Measurements from ENCODE around the gene PLD3.

The PLD3 gene

DNA sequence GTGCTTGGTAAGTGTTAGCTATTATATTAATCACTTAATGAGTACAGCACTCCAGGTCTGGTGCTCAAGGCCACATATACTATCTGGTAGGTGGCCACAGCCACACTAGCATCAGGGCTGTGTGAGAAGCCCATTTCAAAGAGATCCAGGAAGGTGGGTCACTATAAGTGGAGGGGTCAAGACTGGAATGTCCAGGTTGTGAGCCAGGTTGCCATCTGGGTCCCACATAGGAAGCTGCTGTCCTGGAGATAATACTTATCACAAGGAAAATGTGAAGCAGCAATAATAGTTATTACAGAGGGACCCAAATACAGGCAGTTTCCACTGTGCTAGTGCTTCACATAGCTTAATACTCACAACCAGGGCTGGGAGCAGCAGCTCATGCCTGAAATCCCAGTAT, 13.4 kb upstream of the PLD3 start:
- no peak for DNase-seq

DNA sequence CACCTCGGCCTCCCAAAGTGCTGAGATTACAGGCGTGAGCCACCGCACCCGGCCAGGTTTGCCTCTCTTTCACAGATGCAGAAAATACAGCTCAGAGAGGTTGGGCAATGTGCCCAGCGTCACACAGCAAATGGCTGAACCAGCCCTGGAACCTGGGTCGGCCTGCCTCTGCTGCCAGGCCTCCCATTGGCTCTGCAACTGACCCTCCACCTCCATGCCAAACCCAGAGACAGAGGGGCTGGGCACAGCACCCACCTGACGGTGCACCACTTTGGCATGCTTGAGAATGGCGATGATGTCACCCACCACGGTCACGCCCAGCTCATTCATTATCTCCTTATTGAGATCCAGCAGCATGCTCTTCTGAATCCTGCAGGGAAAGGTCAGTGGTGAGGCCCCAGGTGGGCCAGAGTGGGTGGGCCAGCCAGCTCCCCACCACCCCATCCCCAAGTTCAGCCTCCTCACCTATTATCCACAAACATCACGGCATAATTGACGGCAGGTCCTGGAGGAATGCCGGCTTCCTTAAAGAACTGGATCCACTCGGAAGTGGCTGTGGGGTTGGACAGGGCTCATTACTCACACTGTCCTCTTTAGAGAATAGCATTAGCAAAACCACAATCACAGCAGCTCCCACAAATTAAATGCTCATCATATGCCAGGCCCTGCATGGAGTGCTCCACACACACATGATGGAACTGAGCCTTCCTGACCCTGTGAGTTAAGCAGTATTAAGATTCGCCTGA, 12.5 kb upstream of the PLD3 start:
- no peak for DNase-seq

DNA sequence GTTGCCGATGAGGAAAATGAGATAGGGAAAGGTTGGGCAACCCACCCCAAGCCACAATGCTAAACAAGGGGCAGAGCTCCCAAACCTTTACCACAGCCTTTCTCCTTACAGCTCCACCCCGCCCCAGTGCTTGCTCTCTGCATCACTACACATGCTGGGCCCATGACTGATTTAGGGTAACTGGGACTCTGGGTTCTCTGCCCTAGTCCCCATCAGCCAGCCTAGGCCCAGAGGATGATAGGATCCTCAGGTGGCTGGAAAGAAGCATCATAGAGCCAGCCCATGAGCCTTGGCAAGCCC, 11.9 kb upstream of the PLD3 start:
- no peak for DNase-seq

DNA sequence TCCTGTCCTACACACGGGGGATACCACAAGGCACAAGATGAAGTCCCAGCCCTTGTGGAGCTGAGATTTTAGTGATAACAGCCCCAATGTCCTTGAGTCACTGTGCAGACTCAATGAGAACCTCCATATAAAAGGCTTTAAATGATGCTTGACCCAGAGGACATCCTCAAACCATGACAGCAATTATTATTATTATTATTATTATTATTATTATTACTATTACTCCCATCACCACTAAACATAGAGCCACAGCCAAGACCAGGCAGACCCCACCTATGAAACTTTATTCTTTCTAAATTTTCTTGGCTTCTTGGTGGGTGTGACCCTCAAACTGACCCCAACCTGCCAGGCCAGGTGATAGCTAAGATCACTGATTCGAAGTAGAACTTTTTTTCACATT, 11.4 kb upstream of the PLD3 start:
- DNase-seq, result no peak

DNA sequence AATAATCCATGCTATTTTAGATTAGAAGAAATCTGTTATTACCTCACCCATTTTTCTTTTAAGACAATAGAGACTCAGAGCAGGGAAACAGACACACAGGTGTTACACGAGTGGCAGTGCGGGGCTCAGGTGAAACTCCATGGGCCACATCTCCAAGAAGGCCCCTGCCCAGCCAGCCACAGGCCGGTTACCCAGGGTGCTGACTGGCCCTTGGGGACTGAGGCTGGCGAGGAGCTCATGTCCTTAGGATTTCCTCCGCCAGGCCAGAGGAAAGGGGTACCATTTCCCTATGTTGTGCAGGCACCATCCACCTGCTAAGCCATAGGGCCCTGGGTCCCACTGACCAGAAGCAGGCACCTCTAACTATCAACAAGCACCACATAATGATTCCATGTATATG, 10.9 kb upstream of the PLD3 start:
- no peak for DNase-seq

DNA sequence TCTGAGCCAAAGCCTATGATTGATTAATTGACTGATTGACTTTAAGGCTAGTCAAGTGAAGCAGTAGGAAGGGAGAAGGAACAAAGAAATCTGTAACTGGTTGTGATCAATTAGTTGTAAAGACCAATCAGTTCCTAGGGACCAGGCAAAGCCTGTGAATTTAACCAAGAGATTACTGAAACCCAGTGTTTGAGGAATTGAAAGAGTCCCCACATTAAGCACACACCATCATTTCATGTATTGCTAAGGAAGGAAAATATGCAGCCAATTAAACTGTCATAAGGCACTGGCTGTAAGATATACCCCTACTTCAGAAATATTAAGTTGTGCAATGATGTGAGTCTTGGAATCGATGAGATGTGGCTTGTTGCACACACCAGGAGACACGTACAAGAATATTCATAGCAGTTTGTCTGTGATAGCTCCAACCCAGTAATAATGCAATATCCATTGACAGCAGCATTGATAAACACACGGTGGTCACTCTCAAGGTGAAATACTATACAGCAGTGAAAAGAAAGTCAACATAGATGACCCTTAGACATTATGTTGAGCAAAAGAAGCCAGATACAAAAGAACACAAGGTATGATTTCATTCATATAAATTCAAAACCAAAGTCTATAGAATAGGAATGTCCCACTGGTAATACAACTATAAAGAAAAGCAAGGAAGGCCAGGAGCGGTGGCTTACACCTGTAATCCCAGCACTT, 9.3 kb upstream of the PLD3 start:
- DNase-seq, result no peak

DNA sequence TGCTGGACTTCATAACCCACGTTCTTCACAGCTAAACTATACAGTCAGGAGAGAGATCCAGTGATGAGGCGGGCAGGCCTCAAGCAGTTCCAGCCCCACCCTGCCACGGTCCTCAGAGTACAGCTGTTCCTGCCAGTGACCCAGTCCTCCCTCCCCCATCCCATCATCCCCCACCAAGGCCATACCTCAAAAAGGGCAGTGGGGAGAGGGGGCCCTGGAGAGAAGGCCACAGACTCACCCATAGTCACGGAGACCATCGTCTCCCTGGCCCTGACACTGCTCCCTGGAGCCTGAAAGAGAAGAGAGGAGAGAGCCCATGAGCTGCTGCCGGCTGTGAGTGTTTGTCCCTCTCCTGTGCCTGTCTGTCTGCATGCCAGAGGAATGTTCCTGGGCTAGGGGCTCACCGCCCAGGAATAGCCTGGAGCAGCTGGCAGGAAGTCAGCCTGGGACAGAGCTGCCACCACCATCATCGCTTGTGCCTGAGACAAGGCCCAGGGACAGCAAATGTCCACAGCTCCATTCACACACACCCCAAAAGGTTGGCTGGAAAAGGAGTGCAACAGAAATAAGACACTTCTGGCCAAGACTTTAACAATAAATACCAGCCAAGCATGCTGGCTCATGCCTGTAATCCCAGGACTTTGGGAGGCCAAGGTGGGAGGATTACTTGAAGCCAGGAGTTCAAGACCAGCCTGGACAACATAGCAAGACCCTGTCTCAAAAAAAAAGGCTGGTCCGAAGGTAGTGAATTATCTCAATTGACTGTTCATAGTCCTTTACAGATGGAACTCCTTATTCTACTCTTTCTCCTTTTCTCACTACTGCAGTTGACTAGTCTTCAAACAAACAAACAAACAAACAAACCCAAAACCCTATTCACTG, 6.7 kb upstream of the PLD3 start:
- no peak for DNase-seq

DNA sequence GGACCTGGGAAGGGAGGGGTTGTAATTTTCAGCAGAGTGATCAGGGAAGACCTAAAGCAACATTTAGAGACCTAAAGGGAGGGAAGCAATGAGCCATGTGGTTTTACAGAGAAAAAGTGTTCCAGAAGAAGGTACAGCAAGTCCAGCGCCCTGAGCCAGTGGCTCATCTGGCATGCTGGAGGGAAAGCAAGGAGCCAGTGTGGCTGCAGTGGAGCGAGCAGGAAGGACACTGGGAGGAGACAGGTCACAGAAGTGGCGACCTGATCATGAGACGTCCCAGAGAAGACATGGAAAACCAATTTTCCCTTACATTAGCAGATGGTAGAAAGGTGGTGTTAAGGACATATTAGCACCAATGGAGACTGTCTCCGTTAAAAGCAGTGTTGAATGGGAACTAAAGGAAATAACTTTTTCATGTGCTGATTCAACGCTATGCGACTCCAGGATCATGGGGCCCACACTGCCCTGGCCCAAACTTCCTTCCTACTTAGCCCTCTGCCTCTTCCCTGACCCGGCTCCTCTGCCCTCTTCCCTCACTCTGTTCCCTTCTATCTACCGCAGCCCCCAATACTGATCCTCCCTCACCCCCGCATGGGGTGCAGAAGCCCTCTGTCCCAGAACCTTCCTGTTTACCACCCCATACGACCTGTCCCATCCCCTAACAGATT, 5.7 kb upstream of the PLD3 start:
- DNase-seq, result no peak

DNA sequence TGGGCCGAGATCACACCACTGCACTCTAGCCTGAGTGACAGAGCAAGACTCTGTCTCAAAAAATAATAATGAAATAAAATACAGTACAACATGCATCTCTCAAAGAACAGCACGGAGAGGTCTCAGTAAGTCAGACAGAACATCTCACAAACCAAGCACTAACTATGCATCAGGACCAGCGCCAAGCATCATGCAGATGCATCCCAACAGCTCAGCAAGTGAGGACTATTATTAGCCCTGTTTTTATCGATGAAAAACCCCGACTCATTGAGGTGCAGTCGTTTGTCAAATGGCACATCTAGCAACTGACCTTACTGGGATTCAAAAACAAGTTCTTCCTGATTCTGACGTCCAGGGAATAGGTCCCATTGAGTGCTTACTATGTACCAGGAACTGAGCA, 4.1 kb upstream of the PLD3 start:
- DNase-seq, result no peak

DNA sequence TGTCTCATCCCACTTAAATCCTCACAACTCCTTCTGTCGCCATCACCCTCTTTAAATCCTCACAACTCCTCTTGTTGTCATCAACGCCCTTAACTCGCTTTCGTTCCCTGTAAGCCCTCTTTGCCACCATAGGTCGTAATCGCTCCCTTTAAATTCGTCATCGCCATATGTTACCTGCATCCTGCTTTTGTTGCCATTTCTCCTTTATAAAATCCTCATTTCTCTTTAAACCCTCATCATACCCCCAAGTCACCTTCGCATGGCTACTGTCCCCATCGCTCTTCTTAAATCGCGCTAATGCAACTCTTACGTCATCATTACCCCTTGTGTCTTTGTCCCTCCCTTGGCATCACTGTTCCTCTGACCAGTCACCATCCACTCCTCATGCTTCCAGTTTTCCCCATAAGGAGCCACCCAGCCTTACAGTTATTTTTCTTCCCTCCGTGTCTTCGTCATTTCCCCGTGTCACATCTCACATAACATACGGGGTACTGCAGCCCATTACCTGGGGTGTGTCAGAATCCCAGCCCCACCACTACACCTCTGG, 539 bp downstream of the PLD3 start:
- no peak for DNase-seq

DNA sequence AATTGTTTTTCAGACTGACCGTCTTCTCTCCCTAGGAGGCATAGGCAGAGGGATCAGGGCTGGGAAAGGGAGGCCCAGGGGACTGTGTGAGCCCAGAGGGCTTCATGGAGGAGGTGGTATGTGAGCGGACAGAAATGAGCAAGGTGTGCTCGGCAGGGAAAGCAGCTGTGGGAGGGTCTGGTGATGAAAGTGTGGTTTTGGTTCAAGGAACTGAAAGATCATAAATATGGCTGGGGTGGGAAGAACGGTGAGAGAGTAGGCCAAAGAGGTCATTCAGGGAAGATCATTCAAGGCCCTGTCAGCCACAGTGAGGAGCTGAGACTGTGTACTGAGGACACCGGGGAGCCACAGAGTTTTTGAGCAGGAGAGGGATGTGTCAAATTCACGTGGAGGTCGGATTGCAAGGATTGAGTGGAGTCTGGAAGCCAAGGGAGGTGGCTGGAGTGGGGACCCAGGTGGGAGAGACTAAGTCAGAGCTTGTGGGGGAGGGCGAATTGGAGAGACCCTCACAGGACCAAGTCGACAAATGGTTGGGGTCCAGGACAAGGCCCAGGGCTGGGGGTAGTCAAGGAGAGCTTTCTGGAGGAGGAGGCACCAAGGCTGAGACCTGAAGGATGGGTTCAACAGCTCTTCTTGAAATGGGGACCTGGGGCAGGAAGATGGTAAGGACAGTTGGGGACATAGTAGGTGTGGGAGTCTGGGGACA, 7.6 kb downstream of the PLD3 start:
- no peak for DNase-seq

DNA sequence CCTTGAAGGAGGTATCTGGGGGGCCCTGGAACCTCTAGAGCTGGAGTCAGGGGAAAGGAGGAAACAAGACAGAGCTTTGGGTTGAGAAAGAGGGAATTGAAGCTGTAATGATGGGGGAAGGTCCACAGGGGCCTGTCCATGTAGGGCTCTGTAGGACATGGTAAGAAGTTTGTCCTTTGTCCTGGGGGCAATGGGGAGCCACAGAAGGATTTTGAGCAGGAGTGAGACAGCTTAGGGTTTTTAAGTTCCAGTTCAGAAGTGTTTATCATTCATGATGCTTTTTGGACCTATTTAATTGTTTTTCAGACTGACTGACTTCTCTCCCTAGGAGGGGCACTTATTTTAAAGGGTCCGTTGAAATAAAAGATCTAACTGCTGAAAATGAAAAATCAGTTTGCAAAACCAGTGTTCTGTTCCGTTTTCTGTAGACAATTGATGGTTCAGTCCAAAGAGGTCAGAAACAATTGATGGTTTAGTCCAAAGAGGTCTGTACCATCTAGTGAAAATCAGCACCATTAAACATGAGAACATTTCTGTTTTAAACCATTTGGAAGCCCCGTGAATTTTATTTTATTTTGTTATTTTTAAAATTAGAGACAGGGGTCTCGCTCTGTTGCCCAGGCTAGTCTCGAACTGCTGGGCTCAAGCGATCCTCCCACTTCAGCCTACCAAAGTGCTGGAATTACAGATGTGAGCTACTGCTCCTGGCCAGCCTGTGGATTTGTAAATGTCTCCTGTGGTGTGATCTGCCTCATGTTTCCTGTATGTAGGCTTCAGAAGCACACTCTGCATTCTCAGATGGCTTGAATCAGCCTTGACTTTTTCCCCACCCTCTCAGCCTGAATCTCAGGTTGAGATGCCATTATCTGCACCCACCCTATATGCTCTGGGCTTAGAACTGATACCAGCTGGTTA, 8.4 kb downstream of the PLD3 start:
- no peak for DNase-seq

DNA sequence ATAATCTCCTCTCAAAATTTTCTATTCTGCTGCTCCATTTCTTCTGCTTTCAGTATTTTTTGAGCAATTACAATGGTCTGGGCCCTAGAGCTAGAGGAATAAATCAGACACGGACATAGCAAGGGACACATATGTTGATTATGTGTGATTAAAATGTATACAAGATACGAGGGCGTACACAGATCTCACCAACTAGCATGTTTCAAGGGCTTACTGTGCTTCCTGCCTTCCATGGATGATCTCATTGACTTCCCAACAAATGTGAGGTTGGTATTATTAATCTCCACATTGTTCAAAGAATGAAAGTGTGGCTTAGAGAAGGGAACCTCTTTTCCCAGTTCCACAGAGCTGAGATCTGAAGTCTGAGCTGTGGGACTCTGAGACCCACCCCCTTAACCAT, 9.1 kb downstream of the PLD3 start:
- no peak for DNase-seq

DNA sequence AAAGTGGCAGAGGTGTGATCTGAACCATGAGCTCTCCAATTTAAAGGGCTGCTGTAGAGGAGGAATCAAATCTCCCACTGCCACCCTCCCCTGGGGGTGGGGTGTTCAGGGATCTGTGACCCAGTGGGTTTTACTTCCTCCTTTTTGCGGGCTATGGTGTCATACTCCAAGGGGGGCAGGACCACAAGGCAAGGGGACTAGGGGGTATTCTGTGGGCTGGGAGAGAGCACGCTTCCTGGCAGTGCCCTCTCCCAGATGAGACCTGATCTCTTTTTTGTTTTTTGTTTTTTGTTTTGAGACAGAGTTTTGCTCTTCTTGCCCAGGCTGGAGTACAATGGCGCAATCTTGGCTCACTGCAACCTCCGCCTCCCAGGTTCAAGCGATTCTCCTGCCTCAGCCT, 10.3 kb downstream of the PLD3 start:
- DNase-seq, result no peak

DNA sequence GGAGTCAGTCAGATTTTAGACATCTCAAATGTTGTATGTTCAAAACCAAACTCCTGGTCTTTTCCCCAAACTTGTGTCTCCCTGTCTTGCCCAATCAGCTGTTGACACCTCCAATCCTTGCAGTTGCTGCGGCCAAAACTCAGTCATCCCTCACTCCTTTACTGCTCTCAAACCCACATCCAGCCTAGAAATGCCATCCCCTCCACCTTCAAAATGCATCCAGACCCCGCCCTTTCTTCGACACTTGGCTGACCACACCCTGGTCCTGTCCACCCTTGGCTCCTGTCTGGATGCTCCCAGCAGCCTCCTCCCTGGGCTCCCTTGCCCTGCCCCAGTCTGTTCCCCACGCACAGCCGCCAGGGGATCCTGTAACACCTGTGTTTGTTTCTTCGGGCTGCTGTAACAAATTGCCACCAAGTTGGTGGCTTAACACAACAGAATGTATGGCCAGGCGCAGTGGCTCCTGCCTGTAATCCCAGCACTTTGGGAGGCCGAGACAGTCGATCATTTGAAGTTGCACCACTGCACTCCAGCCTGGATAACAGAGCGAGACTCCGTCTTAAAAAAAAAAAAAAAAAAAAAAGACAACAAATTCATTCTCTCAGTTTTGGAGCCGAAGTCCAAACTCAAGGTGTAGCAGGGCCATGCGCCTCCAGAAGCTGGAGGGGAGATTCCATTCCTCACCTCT, 11.7 kb downstream of the PLD3 start:
- no peak for DNase-seq

DNA sequence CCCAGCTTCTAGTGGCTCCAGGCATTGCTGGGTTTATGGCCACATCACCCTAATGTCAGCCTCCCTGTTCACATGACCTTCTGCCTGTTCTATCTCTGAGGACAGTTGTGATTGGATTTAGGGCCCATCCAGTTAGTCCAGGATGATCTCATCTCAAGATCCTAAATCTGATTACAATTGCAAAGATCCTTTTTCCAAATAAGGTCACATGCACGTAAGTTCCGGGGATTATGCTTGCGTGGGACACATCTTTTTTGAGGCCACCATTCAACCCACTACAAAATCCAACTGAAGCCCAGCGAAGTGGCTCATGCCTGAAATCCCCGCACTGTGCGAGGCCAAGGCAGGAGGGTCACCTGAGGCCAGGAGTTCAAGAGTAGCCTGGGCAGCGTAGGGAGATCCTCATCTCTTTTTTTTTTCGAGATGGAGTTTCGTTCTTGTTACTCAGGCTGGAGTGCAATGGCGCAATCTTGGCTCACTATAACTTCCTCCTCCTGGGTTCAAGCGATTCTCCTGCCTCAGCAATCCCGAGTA, 12.3 kb downstream of the PLD3 start:
- no peak for DNase-seq

DNA sequence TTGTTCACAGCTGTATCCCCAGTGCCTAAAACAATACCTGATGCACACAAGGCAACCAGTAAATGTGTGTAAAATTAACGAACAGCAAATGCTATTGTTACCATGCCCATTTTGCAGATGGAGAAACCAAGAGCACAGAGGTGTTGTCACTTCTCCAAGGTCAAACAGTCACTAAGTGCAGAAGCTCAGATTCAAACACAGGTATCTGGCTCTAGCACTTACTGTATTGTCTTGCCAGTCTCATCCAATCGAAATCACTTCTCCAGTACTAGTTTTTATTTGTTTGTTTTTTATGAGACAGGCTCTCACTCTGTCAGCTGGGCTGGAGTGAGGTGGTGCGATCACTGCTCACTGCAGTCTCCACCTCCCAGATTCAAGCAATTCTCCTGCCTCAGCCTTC, 13.7 kb downstream of the PLD3 start:
- no peak for DNase-seq

DNA sequence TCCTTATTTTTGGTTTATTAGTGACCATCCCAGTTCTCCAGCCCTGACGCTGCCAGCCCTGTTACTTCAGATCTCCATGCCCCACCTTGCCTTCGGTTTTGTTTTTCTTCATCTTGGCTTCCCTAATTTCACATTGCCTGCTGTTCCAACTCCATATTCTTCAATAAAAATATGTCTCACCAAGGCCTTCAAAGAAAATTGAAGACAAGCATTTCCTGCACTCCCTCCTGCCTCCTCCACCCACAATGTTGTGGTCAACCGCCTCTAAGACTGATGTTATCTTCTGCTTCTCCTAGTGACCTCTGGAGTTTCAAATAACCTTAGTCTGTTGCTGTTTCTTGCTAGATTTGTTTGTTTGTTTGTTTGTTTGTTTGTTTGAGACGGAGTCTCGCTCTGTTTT, 14.6 kb downstream of the PLD3 start:
- DNase-seq, result no peak

DNA sequence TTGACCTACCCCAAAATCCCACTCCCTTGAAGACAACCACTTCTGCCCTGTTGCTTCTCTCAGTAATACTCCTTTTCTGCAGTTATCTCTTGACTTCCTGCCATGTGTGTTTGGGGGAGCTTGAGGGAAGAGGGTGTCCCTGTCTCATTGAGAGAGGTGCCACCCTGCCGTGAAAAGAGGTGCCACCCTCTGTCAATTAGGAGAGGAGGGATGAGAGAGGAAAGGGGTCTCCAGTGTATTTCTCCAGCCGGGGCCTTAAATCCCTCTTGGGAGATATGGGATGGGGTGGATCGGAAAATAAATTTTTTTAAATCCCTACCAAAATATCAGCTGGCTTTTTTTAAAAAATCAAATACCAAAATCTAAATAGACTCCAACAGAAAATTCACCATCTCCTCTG, 16.5 kb downstream of the PLD3 start:
- no peak for DNase-seq

DNA sequence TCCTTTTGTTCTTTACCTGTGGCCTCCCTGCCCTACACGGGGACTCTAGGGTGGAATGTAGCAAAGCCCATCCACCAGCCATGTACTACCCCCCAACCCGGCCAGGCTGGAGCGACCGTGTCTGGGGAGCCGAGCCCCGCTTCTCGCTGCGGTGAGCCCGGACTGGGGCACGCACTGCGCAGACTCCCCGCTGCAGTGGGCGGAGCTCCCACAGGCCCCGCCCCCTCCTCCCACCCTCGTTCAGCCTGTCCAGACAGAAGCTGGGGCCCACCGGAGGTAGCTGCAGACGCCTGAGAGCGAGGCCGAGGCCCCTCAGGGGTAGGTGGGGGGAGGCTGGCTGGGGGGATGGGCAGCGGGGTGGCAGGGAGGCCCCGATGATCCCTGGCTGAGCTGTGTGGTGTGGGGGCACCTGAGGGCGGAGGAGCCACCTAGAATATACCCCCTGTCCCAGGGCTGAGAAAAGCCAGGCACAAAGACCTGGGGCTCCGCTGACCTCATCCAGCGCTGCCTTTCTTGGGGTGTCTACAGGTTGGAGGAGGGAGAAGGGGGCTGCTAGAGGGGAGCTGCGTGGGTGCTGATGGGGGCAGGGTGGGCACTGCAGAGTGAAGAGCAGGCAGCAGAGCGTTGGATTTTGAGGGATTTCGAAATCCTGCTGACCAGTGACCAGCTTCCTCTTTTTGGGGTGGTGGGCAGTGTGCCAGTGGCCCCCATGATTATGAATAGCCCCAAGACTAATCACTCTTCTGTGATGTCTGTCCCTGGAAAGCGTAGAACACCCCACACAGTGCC, 17.3 kb downstream of the PLD3 start:
- peak; percentile 26 for DNase-seq
